Stimulated activated CD4-positive, alpha-beta T cell treated with anti-CD3 and anti-CD28 coated beads, Interleukin-15, amount 100 ng/mL, for 48 hours (primary cell): ENCODE data around the gene ASCL2.

Experiments used
- DNase-seq, 2 donors: peaks; one replicate each; pipeline ENCODE4 v3.0.0-alpha.2; 2020; ENCODE audit warnings: low read depth in 2 of 2

Gene ASCL2

GRCh38 chr11:2308713-2309112 lies 38.3 kb upstream of the ASCL2 start:
- DNase-seq: no peak

DNA sequence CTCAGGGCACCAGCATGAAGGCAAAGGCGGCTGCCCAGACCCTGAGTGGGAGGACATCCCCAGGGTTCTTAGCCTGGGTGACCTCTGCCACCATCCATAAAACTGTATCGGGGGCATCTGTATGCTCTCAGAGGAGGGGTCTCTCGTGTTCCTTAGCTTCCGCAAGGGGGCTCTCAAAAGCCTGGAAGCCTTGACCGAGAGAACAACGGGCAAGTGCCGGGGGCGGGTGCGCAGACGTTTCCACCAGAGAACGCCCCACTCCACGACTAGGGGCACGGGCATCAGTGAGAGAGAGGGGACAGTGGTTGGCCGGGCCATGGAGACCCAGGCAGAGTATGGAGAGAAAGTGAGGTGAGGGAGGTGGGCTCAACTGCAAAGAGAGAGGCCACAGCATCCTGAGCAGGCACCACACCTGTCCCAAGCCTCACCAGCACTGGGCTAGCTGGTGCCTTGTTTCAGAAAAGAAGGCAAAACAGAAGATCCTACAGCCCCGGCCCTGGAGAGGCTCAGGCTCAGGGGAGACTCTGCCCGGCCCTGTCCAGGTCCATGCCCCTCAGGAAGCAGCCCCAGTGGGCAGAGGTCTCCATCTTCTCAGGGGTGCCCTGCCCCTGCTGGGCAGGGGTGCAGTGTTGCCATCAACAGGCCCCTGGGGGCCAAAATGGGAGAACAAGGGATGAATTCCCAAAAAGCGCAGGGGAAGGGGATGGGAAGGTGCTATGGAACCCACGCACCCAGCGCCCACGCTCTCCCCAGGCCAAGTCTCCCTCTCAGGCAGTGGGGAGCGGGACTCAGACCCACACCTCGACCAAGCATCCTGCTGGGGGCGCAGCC lies 37.3 kb upstream of the ASCL2 start:
- no peak for DNase-seq

DNA sequence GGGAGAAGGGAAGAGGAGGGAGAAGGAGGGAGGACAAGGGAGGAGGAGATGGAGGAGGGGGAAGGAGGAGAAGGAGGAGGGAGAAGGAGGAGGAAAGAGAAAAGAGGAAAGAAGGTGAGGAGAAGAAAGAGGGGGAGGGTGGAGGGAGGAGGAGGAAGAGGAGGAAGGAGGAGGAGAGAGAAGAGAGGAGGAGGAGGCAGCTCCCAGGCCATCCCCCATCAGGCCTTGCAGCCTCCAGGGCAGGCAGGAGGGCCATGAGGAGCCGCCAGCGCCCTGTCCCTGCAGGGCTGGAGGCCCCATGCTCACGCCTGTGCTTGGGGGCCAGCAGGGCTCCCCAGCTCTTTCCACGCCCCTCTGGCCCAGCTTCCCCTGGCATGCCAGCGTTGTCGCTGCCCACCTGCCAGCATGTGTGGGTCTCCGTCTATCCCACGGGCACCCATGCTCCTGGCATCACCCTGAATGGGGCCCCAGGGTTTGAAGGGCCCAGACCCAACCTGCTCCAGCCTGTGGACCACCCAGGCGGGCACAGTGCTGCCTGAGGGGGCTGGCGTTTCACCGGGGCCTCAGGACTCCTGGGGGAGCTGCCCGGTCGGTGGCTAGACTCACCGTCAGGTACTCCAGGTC lies 36.6 kb upstream of the ASCL2 start:
- DNase-seq: no peak

- DNase-seq: no peak
Measured at GRCh38 chr11:2306452-2306823, 36.0 kb upstream of the ASCL2 start.

GRCh38 chr11:2305788-2306451 lies 35.5 kb upstream of the ASCL2 start:
- DNase-seq: no peak

DNA sequence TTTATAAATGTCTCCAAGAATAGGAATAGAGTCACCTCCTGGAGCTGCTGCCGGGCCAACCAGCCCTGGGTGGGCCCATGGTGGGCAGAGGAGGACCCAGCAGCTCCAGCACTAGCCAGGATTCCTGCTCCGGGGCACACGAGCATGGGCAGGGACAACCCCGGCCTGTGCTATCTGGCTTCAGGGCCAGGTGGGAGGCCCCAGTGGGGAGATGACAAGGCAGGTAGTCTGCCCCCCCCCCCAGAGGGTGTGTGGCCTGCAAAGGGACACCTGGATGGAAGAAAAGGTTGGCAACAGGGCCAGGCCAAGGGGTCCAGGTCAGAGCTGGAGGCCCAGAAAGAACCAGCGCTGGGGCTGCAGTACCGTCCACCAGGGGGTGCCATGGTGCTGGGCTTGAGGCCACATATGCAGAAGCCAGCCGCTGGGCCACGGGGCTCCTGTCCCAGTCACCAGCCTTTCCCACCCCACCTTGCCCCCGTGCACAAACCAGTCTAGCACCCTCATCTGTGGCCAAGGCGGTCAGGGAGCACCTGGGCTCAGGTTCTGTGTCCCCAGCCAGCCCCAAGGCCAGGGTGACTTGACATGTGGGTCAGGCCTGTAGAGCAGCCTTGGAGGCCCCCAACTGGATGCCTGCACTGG lies 34.9 kb upstream of the ASCL2 start:
- peak; percentile 63 to 86 for DNase-seq

DNA sequence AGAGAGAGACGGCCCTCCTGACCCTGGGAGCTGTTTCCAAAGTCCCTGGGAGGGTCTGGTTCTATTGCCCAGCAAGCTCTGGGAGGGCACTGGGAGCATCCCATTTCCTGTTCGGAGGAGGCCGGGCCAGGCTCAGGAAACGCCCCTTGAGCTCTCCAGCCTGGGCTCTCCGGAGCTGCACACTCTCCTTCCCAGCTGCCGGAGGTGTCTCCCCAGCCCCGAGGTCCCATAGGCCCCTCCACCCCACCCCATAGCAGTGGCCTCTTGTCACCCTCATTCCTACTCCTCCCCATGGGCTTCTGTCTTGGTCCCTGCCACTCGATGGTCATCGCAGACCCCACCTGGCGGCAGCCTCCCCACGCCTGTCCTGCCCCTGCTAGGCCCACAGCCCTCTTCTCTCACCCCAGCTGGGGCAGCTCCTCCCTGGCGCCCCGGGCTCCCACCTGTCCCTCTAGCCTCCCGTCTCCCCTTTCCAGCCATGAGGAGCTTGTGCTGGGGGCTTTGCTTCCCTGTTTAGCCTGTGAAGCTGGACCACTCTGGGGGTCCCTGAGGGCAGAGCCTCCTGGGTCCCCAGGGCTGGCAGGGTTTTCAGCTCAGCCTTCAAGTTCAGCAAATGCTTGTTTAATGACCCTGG lies 34.2 kb upstream of the ASCL2 start:
- DNase-seq: no peak

GRCh38 chr11:2303627-2304505 lies 33.5 kb upstream of the ASCL2 start:
- no peak for DNase-seq

DNA sequence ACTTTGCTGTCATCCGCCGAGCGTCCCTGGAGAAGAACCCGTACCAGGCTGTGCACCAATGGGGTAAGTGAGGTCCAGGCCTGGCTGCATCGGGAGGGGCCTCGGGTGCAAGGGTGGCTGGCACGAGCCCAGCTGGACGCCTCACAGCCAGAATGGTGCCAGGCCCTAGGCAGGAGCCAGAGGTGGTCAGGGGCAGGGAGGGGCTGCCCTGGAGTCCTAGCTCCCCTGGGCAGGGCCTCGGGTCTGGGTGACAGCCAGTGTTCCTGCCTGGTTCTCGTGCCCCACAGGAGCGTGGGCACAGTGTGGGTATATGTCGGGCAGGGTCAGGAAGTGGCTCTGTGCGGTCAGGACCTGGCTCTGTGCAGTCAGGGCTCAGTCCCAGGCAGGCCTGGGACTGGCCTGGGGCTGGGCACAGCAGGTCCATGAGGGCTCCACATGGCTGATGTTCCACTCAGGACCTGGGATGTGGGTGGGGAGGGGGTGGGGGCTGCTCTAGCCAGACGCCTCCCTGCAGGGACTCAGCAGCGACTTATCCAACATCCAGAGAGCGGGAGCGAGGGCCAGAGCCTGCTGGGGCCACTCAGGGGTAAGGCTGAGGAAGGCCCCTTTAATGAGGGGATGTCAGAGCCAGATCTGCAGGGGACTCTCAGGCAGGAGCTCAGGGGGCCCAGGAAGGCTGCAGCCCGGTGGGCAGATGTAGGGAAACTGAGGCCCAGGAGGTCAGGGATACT lies 32.7 kb upstream of the ASCL2 start:
- no peak for DNase-seq

- DNase-seq: no peak
Measured at GRCh38 chr11:2302306-2302895, 32.0 kb upstream of the ASCL2 start.

GRCh38 chr11:2301631-2302305 lies 31.4 kb upstream of the ASCL2 start, which contains the start of the genes C11orf21 and TSPAN32:
Gene C11orf21, minus strand, starts transcription at chr11:2301918. Its CDS starts 110 bp downstream, at chr11:2301808.
Gene TSPAN32, plus strand, starts transcription at chr11:2302013. Its CDS starts 137 bp downstream, at chr11:2302150.
- no peak for DNase-seq

DNA sequence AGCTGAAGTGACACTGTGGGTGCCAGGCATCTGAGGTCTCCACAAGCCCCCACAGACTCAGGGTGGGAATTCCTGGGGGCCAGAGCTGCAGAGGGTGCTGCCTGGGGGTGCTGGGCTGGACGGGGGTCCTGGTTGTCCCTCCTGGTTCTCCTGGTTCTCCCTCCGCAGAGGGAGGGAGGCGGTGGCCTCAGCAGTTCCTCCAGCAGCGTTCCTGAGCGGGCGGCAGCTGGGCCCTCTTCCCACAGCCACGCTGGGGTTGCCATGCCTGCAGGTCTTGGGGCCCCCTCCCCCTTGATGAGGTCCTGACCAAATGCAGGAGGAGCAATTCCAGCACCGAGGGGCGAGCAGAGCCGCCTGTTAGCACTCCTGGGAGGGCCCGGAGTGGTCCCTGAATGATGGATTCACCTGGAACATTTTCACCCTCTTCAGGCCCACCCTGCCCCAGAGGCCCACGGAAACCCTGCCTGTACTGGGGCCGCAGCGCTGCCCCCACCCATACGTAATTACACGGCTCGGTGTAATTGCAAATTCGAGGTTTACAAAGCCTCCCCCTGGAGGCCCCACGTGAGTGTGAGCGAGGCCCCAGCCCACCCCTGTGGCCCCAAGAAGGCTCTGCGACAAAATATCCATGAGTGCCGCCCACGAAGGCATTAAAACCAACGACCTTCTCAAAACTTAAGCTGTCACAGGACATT lies 30.7 kb upstream of the ASCL2 start:
- no peak for DNase-seq

DNA sequence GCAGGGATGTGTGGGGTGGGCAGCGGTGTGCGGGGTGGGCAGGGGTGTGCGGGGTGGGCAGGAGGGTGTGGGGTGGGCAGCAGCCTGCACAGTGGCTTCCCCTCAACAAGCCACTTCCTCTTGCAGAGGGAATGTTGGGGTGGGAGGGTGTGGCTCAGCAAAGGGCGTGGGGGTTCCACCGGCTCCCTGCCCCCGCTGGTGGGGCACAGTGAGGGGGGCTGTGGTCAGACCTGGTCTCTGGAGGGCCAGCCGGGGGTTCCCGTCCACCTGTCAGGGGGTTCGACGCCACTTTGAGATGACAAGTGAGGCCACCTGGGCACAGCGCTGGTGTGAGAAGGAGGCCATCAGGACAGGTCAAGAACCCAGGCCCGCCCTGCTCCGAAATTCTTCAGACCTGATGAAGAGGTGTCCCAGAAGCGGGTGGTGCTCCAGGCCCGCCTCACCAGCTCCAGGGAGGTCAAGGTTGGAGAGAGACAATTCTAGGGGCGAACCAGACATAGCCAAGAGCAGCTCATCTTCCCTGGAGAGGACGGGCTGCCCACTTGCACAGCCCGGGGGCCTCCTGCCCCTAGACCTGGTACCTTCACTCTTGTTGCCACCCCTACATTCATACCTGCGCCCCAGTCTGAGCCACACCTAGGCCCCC lies 30.0 kb upstream of the ASCL2 start:
- no peak for DNase-seq

- no peak for DNase-seq
Measured at GRCh38 chr11:2299773-2300172, 29.4 kb upstream of the ASCL2 start.

DNA sequence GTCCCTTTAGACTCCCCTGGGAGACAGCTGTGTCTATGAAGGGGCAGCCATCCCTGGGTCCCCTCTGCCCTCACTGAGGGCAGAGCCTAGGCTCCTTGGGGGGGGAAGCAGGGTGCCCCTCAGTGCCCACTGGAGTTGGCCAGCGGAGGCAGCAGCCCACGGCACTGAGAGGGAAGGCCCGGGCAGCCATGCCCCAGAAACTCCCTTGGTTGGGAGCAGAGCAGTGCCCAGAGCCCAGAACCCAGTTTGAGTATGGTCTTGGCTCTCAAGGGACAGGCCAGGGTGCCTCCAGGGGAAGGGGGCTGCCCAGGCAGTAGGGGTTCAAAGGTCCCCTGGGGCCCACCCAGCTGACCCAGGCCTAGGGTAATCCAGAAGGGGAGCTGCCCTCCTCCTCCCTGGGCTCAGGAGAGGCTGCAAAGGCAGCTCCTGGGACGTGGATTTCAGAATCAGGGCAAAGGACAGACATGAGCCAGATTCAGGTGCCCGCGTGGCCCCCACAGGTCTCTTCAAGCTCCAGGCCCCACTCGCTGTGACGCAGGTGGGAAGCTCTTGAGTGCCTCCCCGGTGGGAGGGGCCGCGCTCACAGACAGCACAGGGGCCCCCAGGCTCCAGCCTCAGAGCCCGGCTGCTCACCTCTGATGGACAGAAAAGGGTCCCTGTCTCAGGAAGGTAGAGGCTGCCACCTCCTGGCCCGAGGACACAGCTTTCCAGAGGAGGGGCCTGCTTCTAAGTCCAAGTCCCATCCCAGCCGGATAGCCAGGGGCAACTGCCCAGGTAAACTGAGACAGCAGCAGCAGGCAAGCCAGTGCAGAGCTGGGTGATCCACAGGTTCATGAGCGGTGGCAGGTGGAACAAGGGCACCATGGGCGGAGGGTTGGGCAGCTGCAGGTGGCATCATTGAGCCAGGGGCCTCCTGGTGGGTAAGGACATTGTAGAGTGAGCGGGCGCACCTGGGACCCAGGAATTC lies 28.7 kb upstream of the ASCL2 start:
- no peak for DNase-seq

DNA sequence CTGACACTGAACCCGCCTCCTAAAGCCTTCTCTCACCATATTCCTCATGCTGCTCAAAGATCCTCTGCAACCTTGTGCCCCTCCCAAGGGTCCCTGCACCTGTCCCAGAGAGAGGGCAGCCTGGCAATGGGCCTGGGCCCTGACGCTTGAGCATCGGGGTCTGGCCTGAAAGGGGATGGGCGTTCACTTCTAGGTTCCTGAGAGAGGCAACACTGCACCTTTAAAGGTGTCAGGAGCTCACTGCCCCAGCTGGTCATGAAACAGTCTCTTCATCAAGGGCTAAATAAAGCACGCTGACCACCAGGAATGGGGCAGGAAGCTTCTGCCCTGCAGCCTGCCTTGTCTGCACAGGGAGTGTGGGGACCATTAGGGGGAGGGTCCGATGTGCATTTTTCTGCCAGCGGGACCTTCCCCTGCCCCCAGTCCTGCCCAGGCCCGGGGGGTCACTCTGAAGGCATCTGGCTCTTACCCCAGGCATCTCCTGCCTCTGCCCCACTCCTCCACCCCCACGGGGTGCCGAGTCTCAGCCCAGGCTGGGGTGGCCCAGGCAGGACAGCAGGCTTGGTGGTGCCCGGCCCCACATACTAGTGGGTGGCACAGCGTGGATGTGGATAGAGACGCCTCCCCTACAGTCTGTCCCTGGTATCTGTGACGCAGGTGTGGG lies 27.9 kb upstream of the ASCL2 start:
- no peak for DNase-seq
